HCT116 (cell line): ENCODE data around the gene ASB7. TPM values are rescaled to one million over a fixed set of nuclear protein-coding genes. Genes with fewer than 3 reads are reported as not detected.

Source experiments
- ATAC-seq: fragments of 200-7000 bp; cut with Tn5 transposase; 2 replicates; pipeline ENCODE4 v1.9.1; 2020; ENCODE audit warnings: mild to moderate bottlenecking, moderate library complexity
- BruUV-seq: library from RNA; stranded (reverse); fragments of 400-500 nt; replicated peaks from 2 replicates; lab custom pipeline; 2021; lab: Mats Ljungman, UMichigan
- CTCF ChIA-PET: fragments of 300-600 bp; sonication (Branson Sonifier 250); formaldehyde crosslinking; loops from one replicate; lab custom pipeline; 2021; ENCODE audit warnings: antibody characterized with exemption; lab: Charles Lee
- POLR2A ChIA-PET: fragments of 300-600, 350-600 bp; sonication (Branson Sonifier 250); formaldehyde crosslinking; loops from one replicate; lab custom pipeline; 2021; ENCODE audit warnings: antibody characterized with exemption; lab: Charles Lee
- RAD21 ChIA-PET, 2 experiments: fragments of 300-600 bp; sonication (Branson Sonifier 250); formaldehyde crosslinking; loops; one replicate each; lab custom pipeline; 2023; ENCODE audit warnings: low total read pairs in 2 of 2; ENCODE audit not compliant: uncharacterized antibody in 2 of 2, unreplicated experiment in 2 of 2, low non-redundant PET in 1 of 2; lab: Charles Lee
- DNase-seq: peaks from one replicate; pipeline ENCODE4 v3.0.0-alpha.2; 2010; ENCODE audit warnings: low read depth, low spot score
- H2AFZ ChIP-seq: fragments of 200-600 bp; shearing (Covaris generic), sonication (generic); 2 replicates; pipeline ENCODE4 v1.6.1; 2017; ENCODE audit warnings: low read depth, mixed run types, mixed read lengths, antibody characterized with exemption, low read length; ENCODE audit not compliant: poor library complexity, severe bottlenecking
- H3K27ac ChIP-seq: 2 replicates; pipeline ENCODE4 v1.5.1; 2012; ENCODE audit warnings: low read depth, low read length
- H3K27me3 ChIP-seq: fragments of 200-600 bp; sonication (generic); 2 replicates; pipeline ENCODE4 v1.6.1; 2016; ENCODE audit warnings: mixed run types, low read length, mixed read lengths; ENCODE audit not compliant: insufficient read depth
- H3K36me3 ChIP-seq, 2 experiments: fragments of 200-500 bp in 1 of 2; fragments of 200-600 bp in 1 of 2; sonication (Bioruptor generic) in 1 of 2; sonication (generic) in 1 of 2; 2 replicates each; pipeline versions ENCODE4 v1.5.1 to v1.6.1; 2014 to 2016; ENCODE audit warnings: low read length in 2 of 2, inconsistent platforms in 1 of 2, mixed read lengths in 1 of 2, mixed run types in 1 of 2; ENCODE audit not compliant: insufficient read depth in 2 of 2, control insufficient read depth in 1 of 2
- H3K4me1 ChIP-seq, 2 experiments: fragments of 200-600 bp in 1 of 2; sonication (generic) in 1 of 2; 2 replicates each; pipeline versions ENCODE4 v1.5.1 to v1.6.1; 2012 to 2017; ENCODE audit warnings: low read length in 2 of 2, inconsistent platforms in 1 of 2, mild to moderate bottlenecking in 1 of 2, mixed read lengths in 1 of 2, mixed run types in 1 of 2, moderate library complexity in 1 of 2; ENCODE audit not compliant: insufficient read depth in 2 of 2, control insufficient read depth in 1 of 2
- H3K4me2 ChIP-seq: fragments of 200-600 bp; sonication (generic); 2 replicates; pipeline ENCODE4 v1.6.1; 2017; ENCODE audit warnings: mixed run types, low read length, mixed read lengths
- H3K4me3 ChIP-seq, 2 experiments: fragments of 200-600 bp in 1 of 2; sonication (generic) in 1 of 2; replicated peaks in 1 of 2; 2 replicates each; pipeline ENCODE4 v1.5.1; 2011 to 2016; ENCODE audit warnings: low read length in 2 of 2, control low read depth in 1 of 2, low read depth in 1 of 2, mild to moderate bottlenecking in 1 of 2, mixed read lengths in 1 of 2, mixed run types in 1 of 2
- H3K79me2 ChIP-seq: fragments of 200-600 bp; sonication (generic); 2 replicates; pipeline ENCODE4 v1.6.1; 2017; ENCODE audit warnings: mild to moderate bottlenecking, mixed run types, low read length, moderate library complexity, mixed read lengths; ENCODE audit not compliant: insufficient read depth
- H3K9ac ChIP-seq: fragments of 200-600 bp; sonication (generic); 2 replicates; pipeline ENCODE4 v1.6.1; 2016; ENCODE audit warnings: low read length, mixed read lengths
- H3K9me2 ChIP-seq: fragments of 200-600 bp; sonication (generic), shearing (Covaris generic); 2 replicates; pipeline ENCODE4 v1.6.1; 2017; ENCODE audit warnings: mixed run types, mild to moderate bottlenecking, moderate library complexity; ENCODE audit not compliant: insufficient read depth
- H3K9me3 ChIP-seq, 2 experiments: fragments of 200-500 bp in 1 of 2; fragments of 200-600 bp in 1 of 2; sonication (Bioruptor generic) in 1 of 2; sonication (generic) in 1 of 2; 2 replicates each; pipeline ENCODE4 v1.6.1; 2014 to 2017; ENCODE audit warnings: low read length in 2 of 2, mixed read lengths in 2 of 2, inconsistent platforms in 1 of 2, low read depth in 1 of 2, mild to moderate bottlenecking in 1 of 2, mixed run types in 1 of 2, moderate library complexity in 1 of 2; ENCODE audit not compliant: control insufficient read depth in 1 of 2, insufficient read depth in 1 of 2
- H4K20me1 ChIP-seq: fragments of 200-600 bp; sonication (generic), shearing (Covaris generic); 2 replicates; pipeline ENCODE4 v1.6.1; 2017; ENCODE audit warnings: mixed run types, mild to moderate bottlenecking, moderate library complexity; ENCODE audit not compliant: insufficient read depth
- CBX3 ChIP-seq: IDR thresholded peaks from 2 replicates; pipeline ENCODE4 v1.6.1; 2012; ENCODE audit warnings: low read depth
- CEBPB ChIP-seq: IDR thresholded peaks from 2 replicates; pipeline ENCODE4 v1.6.1; 2012; ENCODE audit warnings: low read depth
- EGR1 ChIP-seq: IDR thresholded peaks from 2 replicates; pipeline ENCODE4 v1.6.1; 2012; ENCODE audit warnings: low read depth
- EZH2 ChIP-seq: fragments of 200-600 bp; sonication (generic); IDR thresholded peaks from 2 replicates; pipeline ENCODE4 v1.6.1; 2017; ENCODE audit warnings: antibody characterized with exemption, mixed run types
- EZH2phosphoT487 ChIP-seq: fragments of 200-600 bp; IDR thresholded peaks from 2 replicates; pipeline ENCODE4 v1.6.1; 2018; ENCODE audit warnings: antibody characterized with exemption, borderline replicate concordance
- JUND ChIP-seq: IDR thresholded peaks from 2 replicates; pipeline ENCODE4 v1.6.1; 2012
- POLR2A ChIP-seq: IDR thresholded peaks from 2 replicates; pipeline ENCODE4 v1.7.0; 2011; ENCODE audit warnings: borderline replicate concordance; ENCODE audit not compliant: insufficient read depth, insufficient read length; ENCODE audit errors: extremely low read depth
- POLR2AphosphoS5 ChIP-seq: IDR thresholded peaks from 2 replicates; pipeline ENCODE4 v1.6.1; 2011; ENCODE audit warnings: mild to moderate bottlenecking, low read depth, low read length, moderate library complexity
- RAD21 ChIP-seq: IDR thresholded peaks from 2 replicates; pipeline ENCODE4 v1.6.1; 2012; ENCODE audit warnings: low read depth, mild to moderate bottlenecking
- SIN3A ChIP-seq: IDR thresholded peaks from 2 replicates; pipeline ENCODE4 v1.6.1; 2012; ENCODE audit warnings: low read depth
- SP1 ChIP-seq: IDR thresholded peaks from 2 replicates; pipeline ENCODE4 v1.6.1; 2012; ENCODE audit warnings: low read depth
- TCF7L2 ChIP-seq: IDR thresholded peaks from 2 replicates; pipeline ENCODE4 v1.7.0; 2011; ENCODE audit warnings: borderline replicate concordance, inconsistent platforms; ENCODE audit not compliant: insufficient read depth, insufficient read length; ENCODE audit errors: extremely low read depth
- YY1 ChIP-seq: IDR thresholded peaks from 2 replicates; pipeline ENCODE4 v1.6.1; 2011; ENCODE audit warnings: low read length, low read depth, moderate library complexity, mild to moderate bottlenecking; ENCODE audit not compliant: insufficient replicate concordance; ENCODE audit errors: extremely low read depth
- ZNF274 ChIP-seq: fragments of 200-500 bp; sonication (Bioruptor generic); IDR thresholded peaks from 2 replicates; pipeline ENCODE4 v1.6.1; 2014; ENCODE audit warnings: mild to moderate bottlenecking, low read depth, low read length, inconsistent platforms
- intact Hi-C: fragments of 100-400 bp; cut with micrococcal nuclease; formaldehyde crosslinking; loops from 2 replicates; pipeline ENCODE4 v1.10.0; 2022
- total RNA-seq: library from RNA; stranded (reverse); gene quantifications from one replicate; pipeline ENCODE4 v1.2.1, GENCODE V29; 2021; ENCODE audit not compliant: unreplicated experiment
- TF ChIP-seq, protein P1 (sequence below), 3 experiments: fragments of 200-600 bp in 1 of 3; sonication (generic) in 1 of 3; IDR thresholded peaks in 2 of 3; conservative IDR thresholded peaks in 1 of 3; 2 replicates each; pipeline ENCODE4 v1.5.1; 2012 to 2017; ENCODE audit warnings: low read depth in 2 of 3, low read length in 2 of 3, antibody characterized with exemption in 1 of 3, borderline replicate concordance in 1 of 3, control low read depth in 1 of 3, mild to moderate bottlenecking in 1 of 3, mixed read lengths in 1 of 3, mixed run types in 1 of 3, moderate library complexity in 1 of 3; ENCODE audit not compliant: insufficient read depth in 1 of 3
- TF ChIP-seq, protein P2 (sequence below): IDR thresholded peaks from 2 replicates; pipeline ENCODE4 v1.6.1; 2011; ENCODE audit warnings: mild to moderate bottlenecking, low read length, moderate library complexity; ENCODE audit not compliant: insufficient replicate concordance; ENCODE audit errors: extremely low read depth
- TF ChIP-seq, protein P3 (sequence below): IDR thresholded peaks from 2 replicates; pipeline ENCODE4 v1.6.1; 2012

Gene ASB7
- total RNA-seq, 1 experiment from 2014 or later: 16.6 TPM

DNA sequence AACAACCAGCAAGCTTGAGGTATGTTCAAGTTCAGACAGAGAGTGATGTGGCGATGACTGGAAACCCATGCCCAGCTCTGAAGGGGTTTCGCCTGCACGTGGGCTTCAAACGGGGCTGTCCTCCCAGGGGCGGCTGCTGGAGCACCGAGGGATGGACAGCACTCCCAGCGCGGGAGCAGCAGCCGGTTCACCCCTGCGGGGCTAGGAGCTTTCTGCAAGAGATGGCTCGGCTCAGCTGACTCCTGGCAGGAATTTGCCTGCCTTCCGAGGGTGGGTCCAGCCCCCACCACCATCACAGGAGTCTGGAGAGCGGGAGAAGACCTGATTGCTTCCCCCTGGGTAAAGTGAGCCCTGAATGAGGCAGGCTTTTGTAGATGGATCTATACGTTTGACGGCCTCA, 66.9 kb downstream of the ASB7 start:
- H3K27me3 ChIP-seq: no peaks in the 10 kb centered on the region
- CTCF ChIA-PET: interaction anchor here (1.6 kb wide), 1 partner anchor 204 kb away, joined by 5 read pairs; no protein-coding TSS in a partner anchor
- H3K9me3 ChIP-seq: no peaks in the 10 kb centered on the region
- BruUV-seq: no TSS peak
- H3K9me2 ChIP-seq: no peaks in the 10 kb centered on the region
- TF ChIP-seq SP1 (no peak), EZH2phosphoT487 (no peak), ZNF274 (no peak), CEBPB (no peak), POLR2AphosphoS5 (no peak), TCF7L2 (no peak), JUND (no peak), YY1 (no peak), EZH2 (no peak), CBX3 (no peak), RAD21 (no peak), EGR1 (no peak), SIN3A (no peak), POLR2A (no peak)
- TF ChIP-seq, protein P1, sequence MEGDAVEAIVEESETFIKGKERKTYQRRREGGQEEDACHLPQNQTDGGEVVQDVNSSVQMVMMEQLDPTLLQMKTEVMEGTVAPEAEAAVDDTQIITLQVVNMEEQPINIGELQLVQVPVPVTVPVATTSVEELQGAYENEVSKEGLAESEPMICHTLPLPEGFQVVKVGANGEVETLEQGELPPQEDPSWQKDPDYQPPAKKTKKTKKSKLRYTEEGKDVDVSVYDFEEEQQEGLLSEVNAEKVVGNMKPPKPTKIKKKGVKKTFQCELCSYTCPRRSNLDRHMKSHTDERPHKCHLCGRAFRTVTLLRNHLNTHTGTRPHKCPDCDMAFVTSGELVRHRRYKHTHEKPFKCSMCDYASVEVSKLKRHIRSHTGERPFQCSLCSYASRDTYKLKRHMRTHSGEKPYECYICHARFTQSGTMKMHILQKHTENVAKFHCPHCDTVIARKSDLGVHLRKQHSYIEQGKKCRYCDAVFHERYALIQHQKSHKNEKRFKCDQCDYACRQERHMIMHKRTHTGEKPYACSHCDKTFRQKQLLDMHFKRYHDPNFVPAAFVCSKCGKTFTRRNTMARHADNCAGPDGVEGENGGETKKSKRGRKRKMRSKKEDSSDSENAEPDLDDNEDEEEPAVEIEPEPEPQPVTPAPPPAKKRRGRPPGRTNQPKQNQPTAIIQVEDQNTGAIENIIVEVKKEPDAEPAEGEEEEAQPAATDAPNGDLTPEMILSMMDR (IDR thresholded peaks at IDR 0.05 in 2 of 3, conservative IDR thresholded peaks at IDR 0.05 in 1 of 3; ENCODE audit: borderline replicate concordance in 1 of 3, insufficient read depth in 1 of 3, low read depth in 2 of 3, low read length in 2 of 3): no peak
- TF ChIP-seq, protein P2, sequence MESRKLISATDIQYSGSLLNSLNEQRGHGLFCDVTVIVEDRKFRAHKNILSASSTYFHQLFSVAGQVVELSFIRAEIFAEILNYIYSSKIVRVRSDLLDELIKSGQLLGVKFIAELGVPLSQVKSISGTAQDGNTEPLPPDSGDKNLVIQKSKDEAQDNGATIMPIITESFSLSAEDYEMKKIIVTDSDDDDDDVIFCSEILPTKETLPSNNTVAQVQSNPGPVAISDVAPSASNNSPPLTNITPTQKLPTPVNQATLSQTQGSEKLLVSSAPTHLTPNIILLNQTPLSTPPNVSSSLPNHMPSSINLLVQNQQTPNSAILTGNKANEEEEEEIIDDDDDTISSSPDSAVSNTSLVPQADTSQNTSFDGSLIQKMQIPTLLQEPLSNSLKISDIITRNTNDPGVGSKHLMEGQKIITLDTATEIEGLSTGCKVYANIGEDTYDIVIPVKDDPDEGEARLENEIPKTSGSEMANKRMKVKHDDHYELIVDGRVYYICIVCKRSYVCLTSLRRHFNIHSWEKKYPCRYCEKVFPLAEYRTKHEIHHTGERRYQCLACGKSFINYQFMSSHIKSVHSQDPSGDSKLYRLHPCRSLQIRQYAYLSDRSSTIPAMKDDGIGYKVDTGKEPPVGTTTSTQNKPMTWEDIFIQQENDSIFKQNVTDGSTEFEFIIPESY: no peak
- TF ChIP-seq, protein P3, sequence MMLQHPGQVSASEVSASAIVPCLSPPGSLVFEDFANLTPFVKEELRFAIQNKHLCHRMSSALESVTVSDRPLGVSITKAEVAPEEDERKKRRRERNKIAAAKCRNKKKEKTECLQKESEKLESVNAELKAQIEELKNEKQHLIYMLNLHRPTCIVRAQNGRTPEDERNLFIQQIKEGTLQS: no peak
- H3K36me3 ChIP-seq: no peaks in the 10 kb centered on the region
- H3K4me3 ChIP-seq: no peak overlapping the region
- DNase-seq (no peak), ATAC-seq (no peak)
- H3K4me1 ChIP-seq: peaks cover 0 to 29% of the 10 kb centered on the region in 2 experiments; a peak in 2 of 4 replicates
- H3K27ac ChIP-seq: no peak overlapping the region
- H3K4me2 ChIP-seq: no peak overlapping the region
- H3K79me2 ChIP-seq: no peaks in the 10 kb centered on the region
- no peak overlapping the region for H2AFZ ChIP-seq
- no peaks in the 10 kb centered on the region for H4K20me1 ChIP-seq
- POLR2A ChIA-PET: no interaction called here
- RAD21 ChIA-PET: no interaction called here
- intact Hi-C loops: no loop called here
- no peak overlapping the region for H3K9ac ChIP-seq
